Astrocyte (in vitro differentiated cells and primary cell): ENCODE results near the gene SCNN1B.

Experiments
- CTCF ChIP-seq: IDR thresholded peaks from 2 replicates; pipeline ENCODE4 v1.5.1; 2011; ENCODE audit warnings: low read depth, mild to moderate bottlenecking, inconsistent platforms, low read length, moderate library complexity; ENCODE audit not compliant: insufficient read depth
- EZH2 ChIP-seq: IDR thresholded peaks from 2 replicates; pipeline ENCODE4 v1.6.1; 2012; ENCODE audit warnings: mild to moderate bottlenecking, low read length, inconsistent platforms; ENCODE audit not compliant: insufficient read depth

- TF ChIP-seq CTCF, result no peak
- TF ChIP-seq EZH2, result no peak
These were observed 71.5 kb downstream of the SCNN1B start for GRCh38 chr16:23373436-23374219.
